Panc1 (cell line): ENCODE data around the gene TM7SF3. TPM values are rescaled to one million over a fixed set of nuclear protein-coding genes. Genes with fewer than 3 reads are reported as not detected.

ENCODE experiments used
- total RNA-seq: library from RNA; stranded (reverse); gene quantifications from one replicate; pipeline ENCODE4 v1.2.1, GENCODE V29; 2021; ENCODE audit not compliant: unreplicated experiment

Gene TM7SF3
- total RNA-seq, 1 experiment from 2014 or later: 59.8 TPM

Other genes starting within 250 kb of the TM7SF3 start
- gene ITPR2, start 181.2 kb downstream of the TM7SF3 start, total RNA-seq: 41.8 TPM
- gene INTS13, start 76.4 kb downstream of the TM7SF3 start, total RNA-seq: 55.9 TPM
- gene FGFR1OP2, start 75.9 kb downstream of the TM7SF3 start, total RNA-seq: 60.1 TPM
- gene MED21, start 8.2 kb upstream of the TM7SF3 start, total RNA-seq: 54.8 TPM
- gene C12orf71, start 68.2 kb upstream of the TM7SF3 start, total RNA-seq: not detected
- gene STK38L, start 229.9 kb upstream of the TM7SF3 start, total RNA-seq: 25.2 TPM